Gastroesophageal sphincter (tissue), 3 donors: Measurements from ENCODE around the gene ANKRD30A.

Experiments used
- CTCF ChIP-seq, 4 experiments: fragments of 200-600 bp in 2 of 4; fragments of 450-650 bp in 2 of 4; sonication (generic) in 1 of 4; IDR thresholded peaks; one replicate each; pipeline ENCODE4 v1.5.1; 2017 to 2019; ENCODE audit warnings: antibody characterized with exemption in 4 of 4, mild to moderate bottlenecking in 2 of 4, moderate library complexity in 2 of 4
- EP300 ChIP-seq: sonication (generic); formaldehyde crosslinking; IDR thresholded peaks from one replicate; pipeline ENCODE4 v1.6.1; 2017; ENCODE audit warnings: antibody characterized with exemption, mild to moderate bottlenecking
- POLR2A ChIP-seq, 2 donors: fragments of 450-650 bp; IDR thresholded peaks; one replicate each; pipeline ENCODE4 v1.6.1; 2017; ENCODE audit warnings: antibody characterized with exemption in 2 of 2, mild to moderate bottlenecking in 2 of 2, moderate library complexity in 1 of 2
- POLR2AphosphoS5 ChIP-seq: sonication (generic); formaldehyde crosslinking; IDR thresholded peaks from one replicate; pipeline ENCODE4 v1.6.1; 2017; ENCODE audit warnings: antibody characterized with exemption

DNA sequence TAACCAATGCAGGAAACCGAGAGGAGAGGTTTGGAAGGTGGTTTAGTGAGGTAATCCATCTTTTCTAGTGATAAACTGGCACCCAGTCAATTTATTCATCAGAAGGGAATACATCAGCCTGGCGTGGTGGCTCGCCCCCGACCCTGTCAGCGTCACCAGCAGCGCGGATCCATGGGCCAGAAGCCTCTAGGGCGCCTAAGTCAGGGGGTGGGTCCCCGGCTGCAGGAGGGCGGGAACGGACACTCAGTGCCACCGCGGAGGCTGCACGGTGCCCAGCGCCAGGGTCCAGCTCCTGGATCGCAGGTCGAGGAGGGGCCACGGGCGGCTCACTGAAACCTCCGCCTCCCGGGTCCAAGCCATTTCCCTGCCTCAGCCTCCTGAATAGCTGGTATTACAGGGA is 866 bp upstream of the ANKRD30A start:
- no peak for TF ChIP-seq CTCF (IDR thresholded peaks at IDR 0.05)
- no peak for TF ChIP-seq POLR2AphosphoS5
- no peak for TF ChIP-seq POLR2A (IDR thresholded peaks at IDR 0.05)
- no peak for TF ChIP-seq EP300
